ENCODE measurements around the gene MAP3K8. TPM values are rescaled to one million over a fixed set of nuclear protein-coding genes. Genes with fewer than 3 reads are reported as not detected.
A peak's percentile ranks its signal among the peaks of the same experiment; 100 is the strongest.

Gene MAP3K8
- total and polyA plus RNA-seq, 2 donors (not counting 1 experiment from before 2014, with no cell fraction given): 97.0 to 99.2 TPM

- Histone ChIP-seq H3K4me1 (ENCODE audit: control insufficient read depth in 2 of 2, insufficient read depth in 2 of 2, low read length in 2 of 2) (peaks cover 83 to 84% of the 10 kb centered on the region in 2 donors), H3K4me2 (replicated peaks; ENCODE audit: low read depth, low read length, poor library complexity, severe bottlenecking) (peak overlapping the region; percentile 74), H3K27ac (ENCODE audit: low read length in 2 of 2) (peak overlapping the region; percentile 84 to 88), H3K36me3 (replicated peaks in 1 of 2; ENCODE audit: control extremely low read depth in 1 of 2, control insufficient read depth in 1 of 2, extremely low read depth in 1 of 2, insufficient read depth in 2 of 2, low read length in 1 of 2) (no peaks in the 10 kb centered on the region), H3K27me3 (replicated peaks in 1 of 4; ENCODE audit: control extremely low read depth in 1 of 4, control insufficient read depth in 3 of 4, insufficient read depth in 4 of 4, low read length in 3 of 4) (no peaks in the 10 kb centered on the region), H3K9me3 (ENCODE audit: control extremely low read depth in 1 of 3, control insufficient read depth in 2 of 3, insufficient read depth in 1 of 3, low read length in 2 of 3) (no peaks in the 10 kb centered on the region), H3K9ac (ENCODE audit: low read length) (peak overlapping the region; percentile 61), H3K79me2 (ENCODE audit: control insufficient read depth, insufficient read depth, low read length) (peaks cover 3% of the 10 kb centered on the region), H4K20me1 (ENCODE audit: control insufficient read depth, insufficient read depth, low read length, poor library complexity, severe bottlenecking) (no peaks in the 10 kb centered on the region), H3K4me3 (ENCODE audit: control extremely low read depth in 1 of 5, extremely low read depth in 1 of 5, insufficient read depth in 1 of 5, low read depth in 2 of 5, low read length in 4 of 5) (peak overlapping the region; percentile 5 to 51 (median 29)), H2AFZ (ENCODE audit: insufficient read depth, low read depth, low read length, poor library complexity, severe bottlenecking) (peak overlapping the region; percentile 11)
- ATAC-seq (ENCODE audit: low read depth) (peak; percentile 90), DNase-seq (peak; percentile 77)
- 10% methylated on average over 7 of the region's 11 CpGs for WGBS (ENCODE audit: insufficient coverage)
- Mint-ChIP-seq H3K9me3 (ENCODE audit: insufficient read depth) (no peaks in the 10 kb centered on the region), H3K27me3 (no peaks in the 10 kb centered on the region), H3K27ac (peak overlapping the region; percentile 89), H3K4me1 (peaks cover 84% of the 10 kb centered on the region), H3K4me3 (peak overlapping the region; percentile 80)
- intact Hi-C loops (cut with micrococcal nuclease): loop anchor here (1.0 to 2.0 kb wide), 3 partner anchors 8 to 26 kb away; no protein-coding TSS in a partner anchor
- TF ChIP-seq EZH2 (IDR thresholded peaks at IDR 0.05; ENCODE audit: borderline replicate concordance, insufficient read depth, low read depth, low read length, poor library complexity, severe bottlenecking): no peak
- no peak for TF ChIP-seq CTCF (IDR thresholded peaks at IDR 0.05)
- ChIA-PET CTCF (interaction anchor here (1.0 to 1.9 kb wide), 6 partner anchors 9 to 87 kb away, joined by 3 to 5 read pairs (median 4); no protein-coding TSS in a partner anchor), POLR2A (interaction anchor here (0.7 to 1.1 kb wide), 2 partner anchors 13 to 69 kb away, joined by 3 to 4 read pairs; no protein-coding TSS in a partner anchor)
Observed at GRCh38 chr10:30502266-30503060, 68.5 kb downstream of the MAP3K8 start.

Data from B cell (primary cell).